A549 (cell line): ENCODE data around the gene PDE4D. TPM values are rescaled to one million over a fixed set of nuclear protein-coding genes. Genes with fewer than 3 reads are reported as not detected.

Experiments used
- ATAC-seq, 2 experiments: fragments of 200-7000 bp in 1 of 2; fragments of >200 bp in 1 of 2; cut with Nextera tagmentation in 1 of 2; cut with Tn5 transposase in 1 of 2; 3 replicates each; pipeline versions ENCODE4 v1.8.0 to v1.9.1; 2018 to 2020; ENCODE audit warnings: mild to moderate bottlenecking in 1 of 2, moderate library complexity in 1 of 2
- CTCF ChIA-PET: fragments of 300-600 bp; sonication (Branson Sonifier 250); formaldehyde crosslinking; extraction: SDS; loops from one replicate; lab custom pipeline; 2021; ENCODE audit warnings: antibody characterized with exemption, inconsistent platforms; lab: Yijun Ruan, JAX
- POLR2A ChIA-PET: fragments of 350-600 bp; formaldehyde crosslinking; extraction: SDS; loops from one replicate; lab custom pipeline; 2021; ENCODE audit warnings: antibody characterized with exemption, inconsistent platforms; lab: Yijun Ruan, JAX
- DNase-seq, 2 experiments: peaks; one replicate each; pipeline versions ENCODE4 v3.0.0 to v3.0.0-alpha.2; 2011 to 2016; ENCODE audit warnings: low read depth in 1 of 2, low spot score in 1 of 2
- FAIRE-seq: peaks from 2 replicates; lab custom pipeline; 2011; peaks lifted over from hg19 to GRCh38; lab: Jason Lieb, UNC
- H3K27ac ChIP-seq, 2 experiments: fragments of >200 bp; sonication (Bioruptor Twin); formaldehyde crosslinking; 3 replicates each; pipeline ENCODE4 v1.5.1; 2016 to 2017
- H3K4me1 ChIP-seq: fragments of >200 bp; sonication (Bioruptor Twin); formaldehyde crosslinking; 3 replicates; pipeline ENCODE4 v1.6.1; 2016
- H3K4me2 ChIP-seq: fragments of >200 bp; sonication (Bioruptor Twin); formaldehyde crosslinking; 3 replicates; pipeline ENCODE4 v1.6.1; 2016
- H3K4me3 ChIP-seq: fragments of >200 bp; sonication (Bioruptor Twin); formaldehyde crosslinking; 3 replicates; pipeline ENCODE4 v1.5.1; 2016
- H3K9me3 ChIP-seq: fragments of >200 bp; sonication (Bioruptor Twin); formaldehyde crosslinking; 3 replicates; pipeline ENCODE4 v1.6.1; 2016
- BHLHE40 ChIP-seq: IDR thresholded peaks from 2 replicates; pipeline ENCODE4 v1.6.1; 2012; ENCODE audit warnings: low read depth, low read length, inconsistent platforms
- CBX2 ChIP-seq: fragments of 200-600 bp; sonication (generic); IDR thresholded peaks from 2 replicates; pipeline ENCODE4 v1.6.1; 2016; ENCODE audit warnings: low read depth, mild to moderate bottlenecking, borderline replicate concordance
- E2F6 ChIP-seq: IDR thresholded peaks from 2 replicates; pipeline ENCODE4 v1.6.1; 2012; ENCODE audit warnings: low read depth, borderline replicate concordance
- EHF ChIP-seq: fragments of 250-450 bp; sonication (Bioruptor Pico); IDR thresholded peaks from 2 replicates; pipeline ENCODE4 v1.5.0; 2020; ENCODE audit warnings: mild to moderate bottlenecking
- EHMT2 ChIP-seq: fragments of 200-600 bp; sonication (generic); IDR thresholded peaks from 2 replicates; pipeline ENCODE4 v1.6.1; 2016; ENCODE audit warnings: antibody characterized with exemption, low read depth, mild to moderate bottlenecking, moderate library complexity
- FOXS1 ChIP-seq: fragments of 250-450 bp; sonication (Bioruptor Pico); IDR thresholded peaks from 2 replicates; pipeline ENCODE4 v1.5.0; 2020; ENCODE audit warnings: mild to moderate bottlenecking, moderate library complexity
- HEYL ChIP-seq: fragments of 250-450 bp; sonication (Bioruptor Pico); IDR thresholded peaks from 2 replicates; pipeline ENCODE4 v1.8.0; 2021; ENCODE audit warnings: mild to moderate bottlenecking, moderate library complexity
- HOXA7 ChIP-seq: fragments of 250-450 bp; sonication (Bioruptor Pico); IDR thresholded peaks from 2 replicates; pipeline ENCODE4 v1.5.0; 2020; ENCODE audit warnings: mild to moderate bottlenecking, moderate library complexity
- JUN ChIP-seq, 2 experiments: fragments of >200 bp; sonication (Bioruptor Twin); formaldehyde crosslinking; IDR thresholded peaks; 2 replicates in 1 of 2; 3 replicates in 1 of 2; pipeline ENCODE4 v1.6.1; 2016 to 2017
- JUNB ChIP-seq: fragments of >200 bp; sonication (Bioruptor Twin); formaldehyde crosslinking; IDR thresholded peaks from 2 replicates; pipeline ENCODE4 v1.6.1; 2016
- KDM1A ChIP-seq: fragments of 200-600 bp; sonication (generic); IDR thresholded peaks from 2 replicates; pipeline ENCODE4 v1.6.1; 2016; ENCODE audit warnings: low read depth, mild to moderate bottlenecking
- NPAS2 ChIP-seq: fragments of 250-450 bp; sonication (Bioruptor Pico); IDR thresholded peaks from 2 replicates; pipeline ENCODE4 v1.8.0; 2022; ENCODE audit warnings: mild to moderate bottlenecking, moderate library complexity, borderline replicate concordance
- PHF8 ChIP-seq: fragments of 200-600 bp; sonication (generic); IDR thresholded peaks from 2 replicates; pipeline ENCODE4 v1.6.1; 2016; ENCODE audit warnings: low read depth, mild to moderate bottlenecking, antibody characterized with exemption, moderate library complexity, borderline replicate concordance
- POLR2A ChIP-seq: IDR thresholded peaks from 2 replicates; pipeline ENCODE4 v1.6.1; 2012; ENCODE audit warnings: mild to moderate bottlenecking, low read length
- RAD21 ChIP-seq, 2 experiments: fragments of >200 bp in 1 of 2; sonication (Bioruptor Twin) in 1 of 2; formaldehyde crosslinking in 1 of 2; IDR thresholded peaks in 1 of 2; conservative IDR thresholded peaks in 1 of 2; 2 replicates in 1 of 2; 3 replicates in 1 of 2; pipeline ENCODE4 v1.6.1; 2012 to 2018; ENCODE audit warnings: inconsistent platforms in 1 of 2
- RARB ChIP-seq: fragments of 250-450 bp; sonication (Bioruptor Pico); IDR thresholded peaks from 2 replicates; pipeline ENCODE4 v1.8.0; 2021; ENCODE audit warnings: mild to moderate bottlenecking, moderate library complexity
- RCOR1 ChIP-seq: fragments of 150-350 bp; IDR thresholded peaks from 2 replicates; pipeline ENCODE4 v1.6.1; 2014; ENCODE audit warnings: antibody characterized with exemption, low read length, low read depth
- SMC3 ChIP-seq: fragments of >200 bp; sonication (Bioruptor Twin); formaldehyde crosslinking; IDR thresholded peaks from 3 replicates; pipeline ENCODE4 v1.6.1; 2018; ENCODE audit warnings: inconsistent platforms
- TFCP2L1 ChIP-seq: fragments of 250-450 bp; sonication (Bioruptor Pico); IDR thresholded peaks from 2 replicates; pipeline ENCODE4 v1.5.0; 2021; ENCODE audit warnings: mild to moderate bottlenecking
- USF2 ChIP-seq: fragments of 450-650 bp; IDR thresholded peaks from 2 replicates; pipeline ENCODE4 v1.6.1; 2014; ENCODE audit warnings: antibody characterized with exemption
- ZSCAN20 ChIP-seq: fragments of 250-450 bp; sonication (Bioruptor Pico); IDR thresholded peaks from 2 replicates; pipeline ENCODE4 v1.8.0; 2022; ENCODE audit warnings: mild to moderate bottlenecking, moderate library complexity
- WGBS: methylation state at CpG from one replicate; pipeline ENCODE4 v1.1.6; 2017; ENCODE audit errors: missing lambda C conversion rate; 5-methylcytosine and 5-hydroxymethylcytosine counted together
- polyA plus RNA-seq, 4 experiments: library from polyadenylated mRNA; depleted of rRNA in 3 of 4; stranded (reverse); fragments of >200 nt; fragmentation: RNase III in 1 of 4; extraction: RNeasy Plus Mini Kit Qiagen cat#74134 plus additional on column Dnase treatment in 1 of 4; gene quantifications; 2 replicates in 3 of 4; 3 replicates in 1 of 4; pipeline ENCODE4 v1.2.3, GENCODE V29; 2011 to 2017
- TF ChIP-seq, protein P1 (sequence below): fragments of 200-600 bp; sonication (generic); IDR thresholded peaks from 2 replicates; pipeline ENCODE4 v1.6.1; 2016; ENCODE audit warnings: antibody characterized with exemption, mild to moderate bottlenecking, moderate library complexity
- TF ChIP-seq, protein P2 (sequence below): fragments of 250-450 bp; sonication (Bioruptor Pico); IDR thresholded peaks from 2 replicates; pipeline ENCODE4 v1.5.0; 2020; ENCODE audit warnings: low read depth, mild to moderate bottlenecking, moderate library complexity
- TF ChIP-seq, protein P3 (sequence below): IDR thresholded peaks from 2 replicates; pipeline ENCODE4 v1.6.1; 2012

The PDE4D gene
- polyA plus RNA-seq, 2 of the 4 experiments (the other 2 are of a cell fraction): 74.0 to 213 TPM

- Histone ChIP-seq H3K4me2 (peak overlapping the region; percentile 66), H3K27ac (peak overlapping the region; percentile 80 to 86), H3K4me3 (peak overlapping the region; percentile 8; the same call in 1 of the 3 replicates), H3K4me1 (peaks cover 91% of the 10 kb centered on the region), H3K9me3 (no peaks in the 10 kb centered on the region)
- ChIA-PET POLR2A (no interaction called here), CTCF (no interaction called here)
- no peak for TF ChIP-seq PHF8
- TF ChIP-seq HOXA7 (CRISPR knock-in tag): 0 out of 2 replicates have a peak, but pooled peaks have one; percentile 19
- peak; percentile 23 for FAIRE-seq
- ATAC-seq: peak; percentile 34 to 58; a peak in 3 of 6 replicates
- DNase-seq: no peak
- WGBS: 2% methylated on average over 1 of the region's 1 CpG
These were observed 639.9 kb downstream of the PDE4D start for GRCh38 chr5:59253625-59254024.

GRCh38 chr5:59251627-59252026, 641.9 kb downstream of the PDE4D start:
- Histone ChIP-seq H3K4me3 (no peak overlapping the region), H3K9me3 (no peaks in the 10 kb centered on the region), H3K4me1 (peaks cover 91% of the 10 kb centered on the region), H3K27ac (peak overlapping the region in 1 of 2 experiments; percentile 86; a peak in 3 of 6 replicates), H3K4me2 (no peak overlapping the region)
- ChIA-PET CTCF (interaction anchor here (1.0 to 1.5 kb wide), 2 partner anchors 63 to 107 kb away, joined by 3 read pairs; no protein-coding TSS in a partner anchor), POLR2A (no interaction called here)
- WGBS: 86% methylated on average over 3 of the region's 3 CpGs
- no peak for TF ChIP-seq BHLHE40
- TF ChIP-seq KDM1A: 0 out of 2 replicates have a peak, but pooled peaks have one; percentile 23
- ATAC-seq (no peak), FAIRE-seq (no peak), DNase-seq (no peak)

GRCh38 chr5:59249726-59250125, 643.8 kb downstream of the PDE4D start:
- CTCF ChIA-PET: interaction anchor here (1.2 kb wide), 1 partner anchor 61 kb away, joined by 3 read pairs; no protein-coding TSS in a partner anchor
- DNase-seq (no peak), ATAC-seq (no peak), FAIRE-seq (no peak)
- 92% methylated on average over 2 of the region's 2 CpGs for WGBS
- Histone ChIP-seq H3K4me2 (peak overlapping the region; percentile 26; the same call in 2 of the 3 replicates), H3K27ac (peak overlapping the region; percentile 4 to 73; a peak in 5 of 6 replicates), H3K4me3 (no peak overlapping the region), H3K4me1 (peaks cover 91% of the 10 kb centered on the region), H3K9me3 (no peaks in the 10 kb centered on the region)
- POLR2A ChIA-PET: interaction anchor here (0.6 kb wide), 1 partner anchor 139 kb away, joined by 4 read pairs; no protein-coding TSS in a partner anchor
- TF ChIP-seq POLR2A (no peak), FOXS1 (no peak)

DNA sequence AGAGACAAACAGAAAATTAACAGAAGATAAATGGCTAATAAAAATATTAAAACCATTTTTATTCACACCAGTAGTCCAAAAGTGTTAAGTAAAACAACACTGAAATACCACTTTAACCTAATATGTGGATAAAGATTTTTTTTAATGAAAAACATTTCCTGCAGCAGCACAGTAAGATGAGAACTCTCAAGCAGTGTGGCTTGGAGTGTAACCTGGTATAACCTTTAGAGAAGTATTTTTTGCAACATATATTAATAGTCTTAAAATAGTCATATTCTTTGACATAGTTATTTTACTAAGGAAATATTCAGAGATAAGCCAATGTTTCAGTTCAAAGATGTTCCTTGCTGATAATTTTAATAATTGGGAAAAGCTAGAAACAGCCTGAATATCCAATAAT, 644.4 kb downstream of the PDE4D start:
- no peak for TF ChIP-seq E2F6
- no peak for TF ChIP-seq EHF (CRISPR knock-in tag)
- no peak for TF ChIP-seq RAD21 (conservative IDR thresholded peaks at IDR 0.05 in 1 of 2, IDR thresholded peaks at IDR 0.05 in 1 of 2)
- TF ChIP-seq HOXA7 (CRISPR knock-in tag): no peak
- TF ChIP-seq ZSCAN20 (CRISPR knock-in tag): no peak
- TF ChIP-seq, protein P1, sequence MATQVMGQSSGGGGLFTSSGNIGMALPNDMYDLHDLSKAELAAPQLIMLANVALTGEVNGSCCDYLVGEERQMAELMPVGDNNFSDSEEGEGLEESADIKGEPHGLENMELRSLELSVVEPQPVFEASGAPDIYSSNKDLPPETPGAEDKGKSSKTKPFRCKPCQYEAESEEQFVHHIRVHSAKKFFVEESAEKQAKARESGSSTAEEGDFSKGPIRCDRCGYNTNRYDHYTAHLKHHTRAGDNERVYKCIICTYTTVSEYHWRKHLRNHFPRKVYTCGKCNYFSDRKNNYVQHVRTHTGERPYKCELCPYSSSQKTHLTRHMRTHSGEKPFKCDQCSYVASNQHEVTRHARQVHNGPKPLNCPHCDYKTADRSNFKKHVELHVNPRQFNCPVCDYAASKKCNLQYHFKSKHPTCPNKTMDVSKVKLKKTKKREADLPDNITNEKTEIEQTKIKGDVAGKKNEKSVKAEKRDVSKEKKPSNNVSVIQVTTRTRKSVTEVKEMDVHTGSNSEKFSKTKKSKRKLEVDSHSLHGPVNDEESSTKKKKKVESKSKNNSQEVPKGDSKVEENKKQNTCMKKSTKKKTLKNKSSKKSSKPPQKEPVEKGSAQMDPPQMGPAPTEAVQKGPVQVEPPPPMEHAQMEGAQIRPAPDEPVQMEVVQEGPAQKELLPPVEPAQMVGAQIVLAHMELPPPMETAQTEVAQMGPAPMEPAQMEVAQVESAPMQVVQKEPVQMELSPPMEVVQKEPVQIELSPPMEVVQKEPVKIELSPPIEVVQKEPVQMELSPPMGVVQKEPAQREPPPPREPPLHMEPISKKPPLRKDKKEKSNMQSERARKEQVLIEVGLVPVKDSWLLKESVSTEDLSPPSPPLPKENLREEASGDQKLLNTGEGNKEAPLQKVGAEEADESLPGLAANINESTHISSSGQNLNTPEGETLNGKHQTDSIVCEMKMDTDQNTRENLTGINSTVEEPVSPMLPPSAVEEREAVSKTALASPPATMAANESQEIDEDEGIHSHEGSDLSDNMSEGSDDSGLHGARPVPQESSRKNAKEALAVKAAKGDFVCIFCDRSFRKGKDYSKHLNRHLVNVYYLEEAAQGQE: no peak
- no peak for TF ChIP-seq NPAS2 (CRISPR knock-in tag)
- TF ChIP-seq FOXS1: no peak
- TF ChIP-seq EHMT2: no peak
- TF ChIP-seq JUNB: no peak
- TF ChIP-seq CBX2: no peak
- TF ChIP-seq HEYL: no peak
- no peak for TF ChIP-seq JUN (IDR thresholded peaks at IDR 0.05)
- no peak for TF ChIP-seq RARB (CRISPR knock-in tag)
- no peak for TF ChIP-seq USF2
- TF ChIP-seq, protein P2, sequence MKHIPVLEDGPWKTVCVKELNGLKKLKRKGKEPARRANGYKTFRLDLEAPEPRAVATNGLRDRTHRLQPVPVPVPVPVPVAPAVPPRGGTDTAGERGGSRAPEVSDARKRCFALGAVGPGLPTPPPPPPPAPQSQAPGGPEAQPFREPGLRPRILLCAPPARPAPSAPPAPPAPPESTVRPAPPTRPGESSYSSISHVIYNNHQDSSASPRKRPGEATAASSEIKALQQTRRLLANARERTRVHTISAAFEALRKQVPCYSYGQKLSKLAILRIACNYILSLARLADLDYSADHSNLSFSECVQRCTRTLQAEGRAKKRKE (CRISPR knock-in tag): no peak
- no peak for TF ChIP-seq SMC3
- no peak for TF ChIP-seq TFCP2L1 (CRISPR knock-in tag)
- TF ChIP-seq RCOR1: no peak
- TF ChIP-seq, protein P3, sequence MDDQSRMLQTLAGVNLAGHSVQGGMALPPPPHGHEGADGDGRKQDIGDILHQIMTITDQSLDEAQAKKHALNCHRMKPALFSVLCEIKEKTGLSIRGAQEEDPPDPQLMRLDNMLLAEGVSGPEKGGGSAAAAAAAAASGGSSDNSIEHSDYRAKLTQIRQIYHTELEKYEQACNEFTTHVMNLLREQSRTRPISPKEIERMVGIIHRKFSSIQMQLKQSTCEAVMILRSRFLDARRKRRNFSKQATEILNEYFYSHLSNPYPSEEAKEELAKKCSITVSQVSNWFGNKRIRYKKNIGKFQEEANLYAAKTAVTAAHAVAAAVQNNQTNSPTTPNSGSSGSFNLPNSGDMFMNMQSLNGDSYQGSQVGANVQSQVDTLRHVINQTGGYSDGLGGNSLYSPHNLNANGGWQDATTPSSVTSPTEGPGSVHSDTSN: no peak
- TF ChIP-seq, all 56 proteins: peak for 0
- H3K9me3 ChIP-seq: no peaks in the 10 kb centered on the region
- H3K4me2 ChIP-seq: peak overlapping the region; percentile 26; the same call in 2 of the 3 replicates
- no peak overlapping the region for H3K4me3 ChIP-seq
- peak overlapping the region in 1 of 2 experiments; percentile 4; a peak in 2 of 6 replicates for H3K27ac ChIP-seq
- FAIRE-seq: no peak
- no peak for ATAC-seq
- peaks cover 88% of the 10 kb centered on the region for H3K4me1 ChIP-seq
- POLR2A ChIA-PET: no interaction called here
- DNase-seq: no peak
- CTCF ChIA-PET: interaction anchor here (1.2 to 1.7 kb wide), 2 partner anchors 13 to 60 kb away, joined by 3 to 5 read pairs; no protein-coding TSS in a partner anchor
